HG02884 (cell line): ENCODE results near the gene MRPS5.

Source experiments
- ATAC-seq: cut with Tn5 transposase; IDR thresholded peaks from one replicate; pipeline ENCODE4 v1.9.1; 2021; ENCODE audit warnings: mild to moderate bottlenecking, moderate library complexity; ENCODE audit not compliant: unreplicated experiment

MRPS5 gene

DNA sequence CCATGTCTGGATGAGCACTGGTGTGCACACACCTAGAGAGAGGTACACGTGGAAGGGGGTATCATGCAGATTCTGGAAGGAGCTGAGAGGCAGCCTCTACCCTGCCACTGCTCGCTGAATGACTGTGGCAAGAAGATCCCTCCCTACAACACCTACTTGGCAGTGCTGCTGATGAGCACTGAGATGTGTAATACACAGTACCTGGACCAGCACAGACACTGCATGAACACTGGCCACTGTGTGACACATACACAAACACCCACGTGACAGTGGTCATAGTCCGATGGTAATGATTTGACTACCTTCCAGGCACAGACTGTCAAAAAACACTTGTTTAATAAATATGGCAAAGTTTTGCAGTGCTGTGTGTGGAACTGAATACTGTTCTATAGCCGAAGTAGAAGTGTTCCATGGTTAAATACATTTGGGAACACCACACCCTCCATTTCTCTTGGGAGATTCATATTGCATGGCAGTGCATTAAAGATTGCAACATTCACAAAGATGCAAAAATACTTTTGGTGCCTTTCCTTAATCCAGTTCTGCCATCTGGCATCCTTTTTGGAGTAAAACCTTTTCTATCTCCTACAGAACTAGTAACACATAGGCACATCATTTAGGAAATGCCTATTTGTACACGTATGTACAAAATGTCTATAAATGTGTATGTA, 29.6 kb downstream of the MRPS5 start:
- no peak for ATAC-seq

DNA sequence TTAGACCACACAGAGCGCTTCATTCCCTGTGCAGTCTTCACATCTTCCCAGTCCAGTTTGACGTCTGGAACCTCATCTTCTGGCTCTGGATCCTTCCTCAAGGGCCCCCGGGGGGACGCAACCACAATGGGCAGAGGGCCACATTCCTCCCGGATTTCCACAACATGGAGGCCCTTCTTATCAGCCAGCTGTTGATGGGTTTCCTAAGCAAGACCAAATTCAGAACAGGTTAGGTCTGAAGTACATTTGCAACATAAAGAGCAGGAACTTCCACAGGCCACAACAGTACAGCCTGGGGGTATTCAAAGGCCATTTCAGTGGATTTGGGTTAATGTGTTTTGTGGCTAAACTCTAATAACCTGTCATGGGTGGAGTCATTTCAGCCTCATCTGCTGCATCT, 34.2 kb downstream of the MRPS5 start:
- ATAC-seq = no peak

DNA sequence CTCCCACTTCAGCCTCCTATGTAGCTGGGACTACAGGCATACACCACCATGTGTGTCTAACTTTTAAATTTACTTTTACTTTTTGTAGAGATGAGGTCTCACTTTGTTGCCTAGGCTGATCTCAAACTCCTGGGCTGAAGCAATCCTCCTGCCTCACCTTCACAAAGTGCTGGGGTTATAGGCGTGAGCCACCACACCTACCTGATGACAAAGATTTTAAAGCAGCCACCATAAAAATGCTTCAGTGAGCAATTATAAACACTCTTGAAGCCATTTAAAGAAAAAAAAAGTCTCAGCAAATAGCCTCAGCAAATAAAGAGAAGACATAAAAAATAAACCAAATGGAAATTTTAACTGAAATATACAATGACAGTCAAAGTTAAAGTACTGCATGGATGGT, 35.6 kb downstream of the MRPS5 start:
- ATAC-seq = no peak

DNA sequence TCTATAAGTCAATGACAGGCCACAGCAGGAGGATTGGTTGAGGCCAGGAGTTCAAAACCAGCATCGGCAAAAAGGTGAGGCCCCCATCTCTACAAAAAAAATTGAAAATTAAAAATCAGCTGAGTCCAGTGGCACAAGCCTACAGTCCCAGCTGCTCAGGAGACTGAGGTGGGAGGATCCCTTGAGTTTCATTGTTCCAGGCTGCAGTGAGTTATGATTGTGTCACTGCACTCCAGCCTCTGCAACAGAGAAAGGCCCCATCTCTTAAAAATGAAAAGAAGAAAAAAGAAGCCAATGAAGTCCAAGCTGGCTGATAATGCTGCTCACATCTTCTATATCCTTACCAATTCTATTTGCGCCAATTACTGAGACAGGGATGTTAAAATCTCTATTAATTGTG, 39.1 kb downstream of the MRPS5 start:
- no peak for ATAC-seq

DNA sequence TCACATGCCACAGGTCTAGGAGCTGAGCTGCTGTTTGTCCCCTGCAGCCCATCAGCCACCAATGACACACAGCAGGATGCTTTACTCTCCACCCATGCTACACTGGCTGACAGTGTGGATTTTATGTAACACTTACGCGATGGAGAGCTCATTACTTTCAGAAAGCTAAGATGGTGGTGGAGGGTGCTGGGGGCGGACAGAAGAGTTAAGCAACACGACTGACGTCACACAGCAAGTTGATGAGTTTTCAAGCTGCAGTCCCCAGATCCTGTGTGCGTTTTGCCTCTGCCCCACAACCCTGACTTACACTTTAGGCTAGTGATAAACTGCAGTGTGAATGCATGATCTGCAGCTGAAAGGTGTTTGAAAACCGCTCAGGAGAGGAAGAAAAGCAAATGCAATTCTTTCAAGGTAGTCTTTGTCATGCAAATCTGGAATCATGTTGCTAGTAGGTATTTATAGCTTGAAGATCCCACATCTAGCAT, 42.4 kb downstream of the MRPS5 start:
- no peak for ATAC-seq

DNA sequence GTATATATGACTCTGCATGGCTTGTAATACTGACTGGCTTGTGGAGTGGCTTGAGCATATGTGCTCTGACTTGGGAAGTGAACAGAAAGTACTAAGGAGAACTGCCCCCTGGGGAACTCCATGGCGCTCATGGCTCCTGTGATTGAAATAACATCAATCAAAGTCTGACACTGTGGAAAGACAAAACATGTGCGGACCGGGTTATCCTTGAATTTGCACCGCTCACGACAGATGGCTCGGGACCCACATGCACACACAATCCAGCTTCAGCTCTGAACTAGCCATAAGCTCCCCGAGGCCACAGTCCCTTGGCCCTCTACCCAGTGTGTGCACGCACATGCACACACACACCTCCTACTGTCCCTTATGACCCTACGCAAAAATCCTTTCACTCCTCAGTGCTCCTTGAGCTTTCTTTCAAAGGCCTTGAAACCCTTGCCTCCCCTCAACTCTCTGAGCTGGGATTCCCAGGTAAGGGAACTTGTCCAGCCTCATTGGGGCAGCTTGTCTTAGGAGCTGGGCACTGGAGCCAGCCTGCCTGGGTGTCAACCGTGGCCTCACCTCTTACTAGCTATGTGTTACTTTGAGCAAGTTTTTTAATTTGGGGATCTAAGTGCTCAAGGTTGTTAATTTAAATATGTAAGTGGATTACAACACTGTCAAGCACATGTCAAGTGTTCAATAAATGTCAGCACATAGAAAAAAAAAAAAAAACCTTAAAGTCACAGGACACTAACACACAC, 43.6 kb downstream of the MRPS5 start:
- no peak for ATAC-seq

DNA sequence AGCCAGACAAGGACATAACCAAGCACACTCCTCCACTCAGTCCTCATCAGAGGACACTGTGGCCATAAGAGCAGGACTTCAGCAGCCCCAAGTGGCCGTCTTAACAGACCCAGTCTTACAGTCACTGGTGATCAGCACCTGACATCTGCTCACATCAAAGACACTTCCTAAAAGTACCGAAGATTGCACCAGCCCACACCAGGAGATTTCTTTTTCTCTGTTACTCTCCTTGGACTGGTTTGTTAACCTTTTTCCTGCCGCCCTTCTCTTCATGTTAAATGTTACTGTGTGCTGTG, 44.1 kb downstream of the MRPS5 start:
- no peak for ATAC-seq

DNA sequence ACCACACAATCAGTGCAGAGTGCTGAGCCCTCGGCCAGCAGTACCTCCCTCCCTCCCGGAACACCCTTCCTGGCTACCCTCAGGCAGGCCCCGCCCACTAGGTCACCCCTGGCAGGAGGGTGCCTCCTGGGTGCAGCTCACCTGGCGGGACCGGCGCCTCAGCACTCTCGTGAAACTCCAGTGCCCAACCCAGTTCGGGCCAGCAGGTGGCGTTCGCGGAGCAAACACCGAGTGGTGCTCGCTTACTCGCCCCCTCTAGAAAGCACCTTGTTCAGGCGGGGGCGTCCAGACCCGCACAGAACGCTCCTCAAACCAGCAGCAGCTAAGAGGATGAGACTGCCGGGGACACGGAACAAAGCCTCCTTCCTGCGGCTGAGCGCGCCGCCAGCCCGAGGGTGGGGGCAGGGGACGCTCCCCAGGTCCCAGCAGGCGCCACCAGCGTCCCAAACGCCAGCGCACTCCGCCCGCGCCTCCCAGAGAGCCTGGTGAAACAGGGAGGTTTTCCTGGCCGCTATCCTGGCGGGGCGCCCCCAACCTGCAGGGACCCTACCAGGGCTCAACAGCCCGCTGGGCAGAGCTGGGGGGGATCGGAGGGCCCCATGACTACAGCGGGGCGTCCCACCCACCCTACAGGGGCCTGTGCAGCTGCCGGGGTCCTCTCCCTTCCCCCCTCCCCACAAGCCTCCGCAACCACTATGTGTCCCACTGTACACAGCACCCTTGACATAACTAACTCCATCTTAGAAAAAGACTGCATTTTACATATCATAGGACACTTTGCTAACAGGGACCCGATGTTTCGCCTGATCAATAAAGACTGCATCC, 44.7 kb downstream of the MRPS5 start:
- peak; percentile 80 for ATAC-seq

DNA sequence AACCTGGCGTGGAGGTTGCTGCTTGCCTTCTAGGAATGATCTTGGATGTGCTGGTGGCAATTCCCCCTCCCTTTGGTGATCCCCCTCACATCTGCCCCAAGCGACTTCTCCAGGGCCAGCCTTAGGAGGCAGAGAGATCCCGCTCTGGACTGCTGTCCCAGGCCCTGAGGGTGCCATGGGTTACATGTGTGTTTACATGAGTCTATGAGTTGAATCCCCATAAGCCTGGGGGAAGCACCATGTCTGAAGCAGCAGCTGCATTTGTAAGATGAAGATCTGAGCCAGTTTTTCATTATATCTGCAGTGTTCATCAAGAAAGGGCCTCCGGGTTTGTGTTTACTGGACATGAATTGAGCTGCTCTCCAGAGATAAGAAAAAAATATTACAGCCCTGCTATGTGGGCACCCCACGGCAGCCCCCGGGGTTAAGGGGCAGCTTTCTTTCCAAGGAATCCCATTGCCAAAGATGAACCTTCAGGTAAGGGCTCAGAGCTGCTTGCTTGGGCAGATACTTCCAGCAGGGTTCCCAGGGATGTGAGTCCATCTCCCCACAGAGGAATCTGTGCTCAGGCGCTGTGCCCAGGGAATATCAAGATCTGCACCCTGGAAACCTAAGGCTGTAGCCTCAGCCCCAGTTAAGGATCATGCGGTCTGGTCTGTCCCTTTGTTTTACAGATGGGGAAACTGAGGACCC, 46.0 kb downstream of the MRPS5 start:
- no peak for ATAC-seq

DNA sequence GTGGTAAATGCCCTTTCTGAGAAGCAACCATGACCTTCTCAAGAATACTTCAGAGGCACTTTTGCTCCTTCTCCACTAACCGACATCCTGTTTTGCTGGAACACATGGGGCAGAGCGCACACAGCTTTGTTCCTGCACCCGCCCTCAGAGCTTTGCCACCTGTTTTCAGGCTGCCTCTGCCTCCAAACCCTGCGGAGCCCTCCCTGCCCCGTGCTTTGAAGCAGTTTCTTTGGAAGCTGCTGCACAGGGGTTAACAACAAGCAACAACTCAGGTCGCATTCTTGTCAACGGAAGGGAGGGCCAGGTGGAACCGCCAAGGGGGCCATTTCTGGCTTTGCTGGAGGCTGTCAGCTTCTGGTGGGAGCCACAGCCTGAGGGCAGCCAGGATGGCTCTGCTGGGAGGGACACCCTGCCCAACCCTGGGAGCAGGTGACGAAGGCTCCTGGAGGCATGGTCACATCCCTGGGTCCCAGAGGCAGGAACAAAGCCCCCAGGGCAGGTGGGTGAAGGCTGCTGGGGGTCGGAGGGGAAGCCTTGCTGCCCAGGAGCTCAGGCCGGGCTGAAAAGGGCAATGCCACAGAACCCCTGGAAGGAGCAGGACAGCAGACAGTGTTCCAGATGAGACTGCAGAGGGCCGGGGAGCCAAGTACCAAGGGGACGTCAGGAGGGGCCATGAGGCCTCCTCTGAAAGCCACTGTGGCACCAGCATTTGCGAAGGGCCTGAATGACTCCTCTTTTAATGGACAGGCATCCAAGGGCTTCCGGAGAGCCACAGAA, 46.8 kb downstream of the MRPS5 start:
- ATAC-seq = no peak

DNA sequence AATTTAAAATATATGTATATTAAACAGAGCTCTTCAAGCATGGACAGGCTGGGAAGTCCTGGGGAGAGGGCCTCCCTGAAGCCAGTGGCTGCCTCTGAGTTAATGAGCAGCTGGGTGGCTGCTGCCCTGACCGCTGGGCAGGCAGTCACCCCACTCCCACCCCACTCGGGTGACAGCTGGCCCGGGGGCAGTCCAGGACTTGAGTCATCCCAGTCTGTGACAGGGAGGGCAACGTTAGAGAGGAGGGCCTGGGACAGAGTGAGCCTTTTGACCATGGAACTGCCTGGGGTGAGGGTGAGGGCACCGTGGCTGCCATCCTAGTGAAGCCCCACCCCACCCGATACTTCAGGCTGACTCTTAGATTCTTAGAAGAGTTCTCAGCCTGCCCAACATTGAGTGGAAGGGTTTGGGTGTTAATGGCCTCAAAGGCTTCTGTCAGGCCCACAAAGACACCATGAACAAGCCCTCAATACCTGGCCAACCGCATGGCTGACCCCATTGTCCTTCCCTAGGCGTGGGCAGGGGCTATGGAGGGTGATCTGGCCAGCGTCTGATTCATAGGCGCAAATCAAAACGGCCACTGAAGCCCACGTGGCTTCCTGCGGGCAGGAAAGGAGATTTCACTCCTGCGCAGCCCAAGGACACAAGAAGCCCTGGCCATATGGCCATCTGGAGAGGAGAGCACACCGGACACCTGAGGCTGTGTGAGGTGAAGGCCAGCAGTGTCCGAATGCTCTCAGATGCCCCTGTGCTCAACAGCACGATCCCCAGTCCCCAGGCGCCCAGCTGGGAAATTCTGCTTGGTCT, 47.5 kb downstream of the MRPS5 start:
- no peak for ATAC-seq

DNA sequence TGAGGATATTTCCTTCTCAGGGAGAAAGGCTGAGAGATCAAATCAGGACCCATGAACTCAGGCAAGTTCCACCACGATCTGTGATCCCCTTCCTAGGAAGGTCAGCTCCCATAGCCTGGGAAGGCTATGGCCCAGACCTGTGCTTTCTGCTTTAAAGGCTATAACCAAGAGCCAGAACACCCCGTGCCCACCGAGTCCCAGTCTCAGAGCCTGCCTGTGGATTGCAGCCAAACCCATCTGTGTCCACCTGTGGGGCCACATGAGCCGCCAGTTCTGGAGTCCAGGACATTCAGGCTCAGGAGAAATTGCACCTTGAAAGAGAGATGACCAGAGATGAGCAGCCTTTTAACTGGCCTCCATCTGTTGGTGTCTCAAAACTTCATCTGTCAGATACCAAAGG, 49.2 kb downstream of the MRPS5 start:
- ATAC-seq = no peak

DNA sequence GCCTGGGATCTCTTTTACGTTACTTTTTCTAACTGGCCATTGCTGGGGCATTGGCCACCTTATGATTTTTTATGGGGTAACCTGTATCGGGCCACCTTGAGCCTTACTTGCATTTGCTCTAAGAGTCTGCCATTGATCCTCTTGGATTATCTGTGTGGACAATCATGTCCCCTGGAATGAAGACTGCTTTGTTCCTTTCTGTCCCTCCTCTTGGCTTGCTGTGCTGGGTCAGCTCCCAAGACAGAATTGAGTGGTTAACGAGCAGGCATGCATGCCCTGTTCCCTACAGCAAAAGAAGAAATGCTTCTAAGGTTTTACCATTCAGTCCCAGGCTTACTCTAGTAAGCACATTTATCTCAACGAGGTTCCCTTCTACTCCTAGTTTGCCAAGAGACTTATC, 49.8 kb downstream of the MRPS5 start:
- ATAC-seq = no peak

DNA sequence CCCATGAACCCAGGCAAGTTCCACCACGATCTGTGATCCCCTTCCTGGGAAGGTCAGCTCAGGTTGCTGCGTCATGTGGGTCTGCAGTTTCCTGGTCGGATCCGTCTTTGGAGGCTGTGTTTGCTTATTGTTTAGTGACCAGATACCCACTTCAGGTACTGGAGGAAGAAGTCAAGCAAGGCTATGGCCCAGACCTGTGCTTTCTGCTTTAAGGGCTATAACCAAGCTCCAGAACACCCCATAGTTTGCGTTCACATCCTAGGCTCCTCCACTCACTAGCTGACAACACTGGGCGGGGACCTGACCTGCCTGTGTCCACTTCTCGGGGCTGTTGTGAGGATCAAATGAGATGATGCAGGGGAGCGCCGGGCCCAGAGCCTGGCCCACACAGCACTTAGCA, 52.1 kb downstream of the MRPS5 start:
- no peak for ATAC-seq

DNA sequence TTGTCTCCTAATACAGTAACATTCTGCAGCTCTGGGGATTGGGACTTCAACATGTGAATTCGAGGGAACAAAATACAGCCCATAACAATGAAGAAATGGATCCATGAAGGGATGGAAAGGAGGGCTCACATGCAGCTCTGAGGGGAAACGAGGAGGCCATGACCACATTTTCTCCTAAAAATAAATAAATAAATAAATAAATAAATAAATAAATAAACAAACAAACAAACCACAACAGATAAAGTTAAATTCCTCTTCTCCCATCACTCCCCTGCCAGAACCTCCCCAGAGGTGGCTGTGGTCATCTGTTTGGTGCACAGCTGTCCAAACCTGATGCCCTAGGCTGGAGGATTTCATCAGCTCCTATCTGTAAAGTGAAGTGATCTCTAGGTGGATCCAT, 53.4 kb downstream of the MRPS5 start:
- no peak for ATAC-seq

DNA sequence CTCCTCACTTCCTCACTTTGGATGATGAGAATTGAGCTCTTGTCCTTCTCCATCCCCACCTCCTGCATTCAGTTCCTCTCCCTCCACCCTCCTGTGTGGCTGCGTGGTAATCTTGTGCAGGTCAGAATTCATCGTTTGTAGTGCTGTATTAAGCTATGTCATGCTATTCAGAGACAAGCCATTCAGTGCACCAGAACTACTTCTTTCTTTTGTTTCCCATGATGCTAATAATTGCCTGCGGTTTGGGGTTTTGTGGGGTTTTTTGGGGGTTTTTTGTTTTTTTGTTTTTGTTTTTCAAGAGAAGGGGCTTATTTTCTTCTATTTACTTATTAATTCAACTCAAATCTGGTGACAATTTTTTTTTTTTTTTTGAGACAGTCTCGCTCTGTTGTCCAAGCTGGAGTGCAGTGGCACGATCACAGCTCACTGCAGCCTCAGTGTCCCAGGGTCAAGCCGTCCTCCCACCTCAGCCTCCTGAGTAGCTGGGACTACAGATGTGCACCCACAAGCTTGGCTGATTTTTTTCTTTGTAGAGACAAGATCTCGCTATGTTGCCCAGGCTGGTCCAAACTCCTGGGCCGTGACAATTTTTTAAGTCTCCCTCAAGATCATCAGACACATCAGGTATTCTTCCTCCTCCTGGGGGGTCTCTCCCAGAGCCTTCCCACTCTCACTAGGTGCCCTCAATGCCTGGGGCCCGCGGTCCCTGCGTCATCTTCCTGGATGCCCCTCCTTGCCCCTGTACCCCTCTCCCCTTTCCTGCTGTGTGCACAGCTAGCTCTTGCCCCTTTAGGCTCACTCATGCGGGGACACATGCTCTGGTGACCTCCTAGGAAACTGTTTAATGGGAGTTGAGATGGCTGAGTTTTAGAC, 58.3 kb downstream of the MRPS5 start:
- peak; percentile 84 for ATAC-seq

DNA sequence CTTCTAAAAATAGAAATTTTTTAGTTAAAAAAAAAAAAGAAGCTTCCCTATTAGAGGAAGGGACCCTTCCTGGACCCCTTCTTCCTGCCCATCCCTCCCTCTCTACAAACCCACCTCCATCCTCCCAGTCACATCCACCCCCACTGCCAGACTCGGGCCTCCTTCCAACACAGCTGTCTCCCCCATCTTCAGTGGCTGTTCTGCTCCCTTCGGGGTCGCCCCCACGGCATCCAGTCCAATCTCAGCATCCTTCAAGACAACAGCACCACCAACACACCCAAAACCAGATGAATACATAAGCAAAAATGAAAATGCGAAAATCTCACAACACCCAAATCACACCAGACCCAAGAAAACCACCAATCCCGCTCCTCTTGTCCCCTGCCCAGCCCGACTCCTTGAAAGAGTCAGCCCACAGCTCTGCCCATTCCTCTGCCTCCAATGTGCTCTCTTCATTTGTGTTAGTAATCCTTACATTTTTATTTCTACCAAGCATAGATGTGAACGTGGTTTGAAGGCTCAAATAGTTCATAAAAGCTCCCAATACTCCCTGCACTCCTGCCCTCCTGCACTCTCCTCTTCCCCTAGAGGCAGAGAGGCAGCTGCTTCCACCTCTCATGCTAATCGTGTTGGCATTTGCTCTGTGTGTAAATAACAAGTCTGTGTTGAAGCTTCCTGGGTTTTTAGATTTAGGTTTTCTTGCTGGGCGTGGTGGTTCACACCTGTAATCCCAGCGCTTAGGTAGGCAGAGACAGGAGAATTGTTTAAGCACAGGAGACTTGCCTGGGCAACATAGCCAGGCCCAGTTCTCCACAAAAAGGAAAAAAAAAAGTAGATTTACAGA, 59.1 kb downstream of the MRPS5 start:
- peak; percentile 21 for ATAC-seq

DNA sequence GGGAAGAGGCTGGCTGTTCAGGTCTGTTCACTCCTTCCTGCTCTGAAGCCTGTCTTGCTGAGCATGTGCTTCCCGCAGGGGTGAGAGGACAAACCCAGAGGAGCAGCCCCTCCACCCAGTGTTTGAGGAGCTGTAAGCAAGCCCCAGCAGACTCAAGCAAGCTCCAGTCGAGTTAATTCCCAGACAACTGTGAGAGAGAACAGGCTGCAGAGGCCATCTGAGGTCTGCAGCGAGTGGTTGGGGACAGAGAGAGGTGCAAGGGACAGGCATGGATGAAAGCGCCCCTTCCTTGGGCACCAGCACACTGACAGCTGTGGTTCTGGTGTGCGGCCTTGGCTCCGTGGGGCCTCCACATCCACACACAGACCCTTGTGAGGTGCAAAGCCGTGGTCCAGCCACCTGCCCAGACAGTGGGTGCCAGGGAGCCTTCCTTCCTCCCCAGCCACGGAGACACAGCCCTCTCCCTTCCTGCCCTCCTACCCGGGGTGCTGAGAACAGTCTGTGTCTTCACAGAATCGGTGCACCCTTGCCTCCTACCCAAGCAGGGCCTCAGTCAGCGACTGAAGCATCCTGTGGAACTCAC, 59.9 kb downstream of the MRPS5 start:
- no peak for ATAC-seq
